Measurements from ENCODE around the gene ZBTB3. TPM values are rescaled to one million over a fixed set of nuclear protein-coding genes. Genes with fewer than 3 reads are reported as not detected.

ZBTB3 gene
- total RNA-seq, 1 experiment from 2014 or later: 16.5 TPM

DNA sequence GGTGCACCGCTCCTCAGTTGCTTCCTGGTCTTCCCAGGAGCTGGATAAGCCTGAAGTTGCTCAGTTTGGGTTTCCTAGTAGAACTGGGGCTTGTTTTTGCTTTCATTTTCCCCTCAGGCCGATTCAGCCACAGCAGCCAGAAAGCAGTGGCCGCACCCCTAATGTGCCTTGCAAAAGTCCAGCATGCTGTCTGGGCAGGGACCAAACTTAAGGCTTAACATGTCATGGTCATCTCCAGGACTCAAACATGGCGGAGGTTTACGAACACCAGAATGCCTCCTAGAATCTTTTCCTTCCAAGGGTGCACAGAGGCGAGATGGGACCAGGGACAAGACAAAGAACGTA lies 44.0 kb downstream of the ZBTB3 start:
- H3K9me2 ChIP-seq (ENCODE audit: insufficient read depth): no peaks in the 10 kb centered on the region
- intact Hi-C loops (cut with micrococcal nuclease; ENCODE audit: unreplicated experiment): no loop called here
- peaks cover 20% of the 10 kb centered on the region for H3K36me3 ChIP-seq (ENCODE audit: low read depth)
- CTCF ChIA-PET: interaction anchor here (0.6 kb wide), 1 partner anchor 87 kb away, joined by 5 read pairs; no protein-coding TSS in a partner anchor
- H3K79me2 ChIP-seq (ENCODE audit: low read depth): peaks cover 7% of the 10 kb centered on the region
- peak overlapping the region; percentile 54 for H3K4me3 ChIP-seq
- no peak for DNase-seq
- H3K4me2 ChIP-seq: peak overlapping the region; percentile 69
- no peaks in the 10 kb centered on the region for H3K9me3 ChIP-seq (ENCODE audit: insufficient read depth, low read depth)
- POLR2A ChIA-PET (ENCODE audit: unreplicated experiment): interaction anchor here (0.6 kb wide), 2 partner anchors 44 to 88 kb away, joined by 5 to 10 read pairs; partner anchors contain the start of genes B3GAT3 and ZBTB3
- no peaks in the 10 kb centered on the region for H3K27me3 ChIP-seq (ENCODE audit: insufficient read depth, low read depth)
- TSS peak; percentile 79 for BruUV-seq (replicated peaks)
- peaks cover 70% of the 10 kb centered on the region for H3F3A ChIP-seq (ENCODE audit: insufficient read depth, low read depth)
- H4K20me1 ChIP-seq (ENCODE audit: insufficient read depth): no peaks in the 10 kb centered on the region
- peak overlapping the region; percentile 87 for H3K27ac ChIP-seq
- peak overlapping the region; percentile 90 for H2AFZ ChIP-seq
- peaks cover 31% of the 10 kb centered on the region for H3K4me1 ChIP-seq (replicated peaks; ENCODE audit: insufficient read depth)
- TF ChIP-seq, protein P1, sequence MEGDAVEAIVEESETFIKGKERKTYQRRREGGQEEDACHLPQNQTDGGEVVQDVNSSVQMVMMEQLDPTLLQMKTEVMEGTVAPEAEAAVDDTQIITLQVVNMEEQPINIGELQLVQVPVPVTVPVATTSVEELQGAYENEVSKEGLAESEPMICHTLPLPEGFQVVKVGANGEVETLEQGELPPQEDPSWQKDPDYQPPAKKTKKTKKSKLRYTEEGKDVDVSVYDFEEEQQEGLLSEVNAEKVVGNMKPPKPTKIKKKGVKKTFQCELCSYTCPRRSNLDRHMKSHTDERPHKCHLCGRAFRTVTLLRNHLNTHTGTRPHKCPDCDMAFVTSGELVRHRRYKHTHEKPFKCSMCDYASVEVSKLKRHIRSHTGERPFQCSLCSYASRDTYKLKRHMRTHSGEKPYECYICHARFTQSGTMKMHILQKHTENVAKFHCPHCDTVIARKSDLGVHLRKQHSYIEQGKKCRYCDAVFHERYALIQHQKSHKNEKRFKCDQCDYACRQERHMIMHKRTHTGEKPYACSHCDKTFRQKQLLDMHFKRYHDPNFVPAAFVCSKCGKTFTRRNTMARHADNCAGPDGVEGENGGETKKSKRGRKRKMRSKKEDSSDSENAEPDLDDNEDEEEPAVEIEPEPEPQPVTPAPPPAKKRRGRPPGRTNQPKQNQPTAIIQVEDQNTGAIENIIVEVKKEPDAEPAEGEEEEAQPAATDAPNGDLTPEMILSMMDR (conservative IDR thresholded peaks at IDR 0.05): peak; percentile 21; the same call in 1 of the 2 replicates
- no peak for TF ChIP-seq EZH2 (IDR thresholded peaks at IDR 0.05; ENCODE audit: low read depth)

DNA sequence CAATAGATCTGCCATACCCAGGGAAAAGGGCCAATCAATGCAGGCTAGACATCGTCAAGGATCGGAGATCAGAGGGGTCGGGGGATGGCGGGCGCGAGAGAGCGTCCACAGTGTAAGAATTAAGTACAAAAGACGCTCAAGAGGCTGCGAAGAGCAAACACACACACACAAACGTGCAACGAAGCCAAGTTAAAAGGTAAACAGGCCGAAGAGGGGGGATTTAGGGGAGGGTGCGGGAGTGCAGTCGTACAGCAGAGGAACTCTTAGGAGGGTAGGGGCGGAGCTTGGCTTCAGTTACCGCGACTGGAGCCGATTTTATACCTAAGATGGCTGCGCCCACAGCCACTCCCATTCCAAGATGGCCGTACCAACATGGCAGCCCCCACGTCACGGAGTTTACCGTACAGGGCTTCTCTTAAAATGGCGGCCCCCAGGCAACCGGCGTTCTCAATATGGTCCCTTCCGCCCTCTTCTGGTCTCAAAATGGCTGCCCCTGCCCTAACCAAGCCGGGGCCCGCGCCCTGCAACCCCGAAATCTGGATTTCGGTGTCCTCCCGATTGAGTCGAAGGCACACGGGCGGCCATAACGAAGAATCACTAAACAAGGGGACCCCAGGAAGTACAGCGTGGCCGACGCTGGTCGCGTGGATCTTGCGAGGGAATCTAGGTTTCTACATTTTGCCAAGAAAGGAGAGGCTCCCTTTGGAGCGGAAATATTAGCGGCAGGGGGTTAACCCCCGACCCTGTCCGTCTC lies 44.5 kb downstream of the ZBTB3 start:
- CTCF ChIA-PET: interaction anchor here (0.6 kb wide), 1 partner anchor 88 kb away, joined by 5 read pairs; no protein-coding TSS in a partner anchor
- peak overlapping the region; percentile 90 for H2AFZ ChIP-seq
- POLR2A ChIA-PET (ENCODE audit: unreplicated experiment): interaction anchor here (0.5 to 0.8 kb wide), 5 partner anchors 30 to 118 kb away, joined by 3 to 10 read pairs (median 3); partner anchors contain the start of genes B3GAT3 and ZBTB3

DNA sequence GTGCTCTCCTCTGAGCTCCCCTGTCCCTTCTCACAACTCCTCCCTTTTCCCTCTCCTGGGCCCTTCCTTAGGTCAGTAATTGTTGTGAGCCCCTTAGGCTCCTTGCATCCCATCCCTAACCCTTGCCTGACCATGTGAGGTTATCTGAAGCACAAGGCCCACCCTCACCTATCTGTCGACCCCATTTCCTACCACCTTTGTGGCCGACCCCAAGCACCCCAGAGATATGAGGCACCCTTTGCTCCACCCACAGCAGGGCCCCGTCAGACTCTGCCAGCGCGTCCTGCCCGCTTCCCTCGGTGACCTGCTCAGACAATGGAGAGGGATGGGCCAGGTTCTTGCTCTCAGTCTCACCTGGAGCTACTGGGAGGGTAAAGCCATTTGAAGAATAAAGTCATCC lies 45.2 kb downstream of the ZBTB3 start:
- peak overlapping the region; percentile 87 for H3K27ac ChIP-seq
- intact Hi-C loops (cut with micrococcal nuclease; ENCODE audit: unreplicated experiment): loop anchor here (2.0 to 5.0 kb wide), 3 partner anchors 46 to 134 kb away; partner anchors contain the start of genes EML3, ROM1 and ZBTB3
- peak overlapping the region; percentile 69 for H3K4me2 ChIP-seq
- no TSS peak for BruUV-seq (replicated peaks)
- peak overlapping the region; percentile 66 for H2AFZ ChIP-seq
- H3K9me2 ChIP-seq (ENCODE audit: insufficient read depth): no peaks in the 10 kb centered on the region
- CTCF ChIA-PET: interaction anchor here (0.6 to 0.9 kb wide), 2 partner anchors 15 to 45 kb away, joined by 3 to 4 read pairs; partner anchors contain the start of gene ZBTB3
- H3K9me3 ChIP-seq (ENCODE audit: insufficient read depth, low read depth): no peaks in the 10 kb centered on the region
- H3K27me3 ChIP-seq (ENCODE audit: insufficient read depth, low read depth): no peaks in the 10 kb centered on the region
- peaks cover 15% of the 10 kb centered on the region for H3K79me2 ChIP-seq (ENCODE audit: low read depth)
- no peaks in the 10 kb centered on the region for H4K20me1 ChIP-seq (ENCODE audit: insufficient read depth)
- H3K36me3 ChIP-seq (ENCODE audit: low read depth): peaks cover 13% of the 10 kb centered on the region
- POLR2A ChIA-PET (ENCODE audit: unreplicated experiment): interaction anchor here (0.5 to 0.9 kb wide), 4 partner anchors 30 to 117 kb away, joined by 3 to 4 read pairs (median 3); partner anchors contain the start of genes C11orf98 and CSKMT
- H3F3A ChIP-seq (ENCODE audit: insufficient read depth, low read depth): peaks cover 65% of the 10 kb centered on the region
- peaks cover 36% of the 10 kb centered on the region for H3K4me1 ChIP-seq (replicated peaks; ENCODE audit: insufficient read depth)
- TF ChIP-seq EZH2 (IDR thresholded peaks at IDR 0.05; ENCODE audit: low read depth): no peak
- TF ChIP-seq, protein P1 (conservative IDR thresholded peaks at IDR 0.05): no peak
- peak overlapping the region; percentile 54 for H3K4me3 ChIP-seq
- DNase-seq: peak; percentile 45 to 66

More for the DNA sequence above, 44.5 kb downstream of the ZBTB3 start:
- TF ChIP-seq EZH2 (IDR thresholded peaks at IDR 0.05; ENCODE audit: low read depth): no peak
- TF ChIP-seq, protein P1 (conservative IDR thresholded peaks at IDR 0.05): peak; percentile 29; the same call in 1 of the 2 replicates
- intact Hi-C loops (cut with micrococcal nuclease; ENCODE audit: unreplicated experiment): loop anchor here (2.0 to 5.0 kb wide), 3 partner anchors 45 to 133 kb away; partner anchors contain the start of genes EML3, ROM1 and ZBTB3
- no TSS peak for BruUV-seq (replicated peaks)
- Histone ChIP-seq H3K4me2 (peak overlapping the region; percentile 69), H3F3A (ENCODE audit: insufficient read depth, low read depth) (peaks cover 69% of the 10 kb centered on the region), H3K36me3 (ENCODE audit: low read depth) (peaks cover 16% of the 10 kb centered on the region), H3K79me2 (ENCODE audit: low read depth) (peaks cover 12% of the 10 kb centered on the region), H3K9me3 (ENCODE audit: insufficient read depth, low read depth) (no peaks in the 10 kb centered on the region), H3K9me2 (ENCODE audit: insufficient read depth) (no peaks in the 10 kb centered on the region), H3K4me3 (peak overlapping the region; percentile 54), H3K27me3 (ENCODE audit: insufficient read depth, low read depth) (no peaks in the 10 kb centered on the region), H4K20me1 (ENCODE audit: insufficient read depth) (no peaks in the 10 kb centered on the region), H3K27ac (peak overlapping the region; percentile 87), H3K4me1 (replicated peaks; ENCODE audit: insufficient read depth) (peaks cover 36% of the 10 kb centered on the region)
- peak; percentile 94 to 95 for DNase-seq
